WTC11 (cell line): ENCODE measurements around the gene GABRG3. TPM values are rescaled to one million over a fixed set of nuclear protein-coding genes. Genes with fewer than 3 reads are reported as not detected.

Experiments
- ATAC-seq: fragments of 200-7000 bp; cut with Tn5 transposase; 2 replicates; pipeline ENCODE4 v1.10.0; 2021; ENCODE audit warnings: mild to moderate bottlenecking, moderate library complexity
- CTCF ChIA-PET: fragments of 300-600 bp; sonication (Branson Sonifier 250); formaldehyde crosslinking; loops from one replicate; lab custom pipeline; 2021; ENCODE audit warnings: antibody characterized with exemption; lab: Charles Lee
- POLR2A ChIA-PET: fragments of 350-600 bp; sonication (Branson Sonifier 250); formaldehyde crosslinking; loops from one replicate; lab custom pipeline; 2021; ENCODE audit warnings: antibody characterized with exemption; lab: Charles Lee
- DNase-seq: peaks from one replicate; pipeline ENCODE4 v3.0.0; 2021; ENCODE audit warnings: low spot score
- H3K27ac Mint-ChIP-seq: 2 replicates; pipeline ENCODE4 v1.8.0; 2021; ENCODE audit warnings: mixed read lengths
- H3K27me3 Mint-ChIP-seq: 2 replicates; pipeline ENCODE4 v1.8.0; 2021; ENCODE audit warnings: low read depth, mild to moderate bottlenecking, moderate library complexity, mixed read lengths
- H3K36me3 Mint-ChIP-seq: 2 replicates; pipeline ENCODE4 v1.8.0; 2021; ENCODE audit warnings: mixed read lengths
- H3K4me1 Mint-ChIP-seq: 2 replicates; pipeline ENCODE4 v1.8.0; 2022; ENCODE audit warnings: mixed read lengths
- H3K4me3 Mint-ChIP-seq: 2 replicates; pipeline ENCODE4 v1.8.0; 2021; ENCODE audit warnings: mild to moderate bottlenecking, moderate library complexity, mixed read lengths
- H3K9me3 Mint-ChIP-seq: 2 replicates; pipeline ENCODE4 v1.8.0; 2021; ENCODE audit warnings: mixed read lengths
- ETV6 ChIP-seq: sonication (generic); formaldehyde crosslinking; IDR thresholded peaks from 2 replicates; pipeline ENCODE4 v1.8.1; 2022; ENCODE audit warnings: mild to moderate bottlenecking, missing genetic modification reagents
- FOXJ3 ChIP-seq: sonication (generic); formaldehyde crosslinking; IDR thresholded peaks from 2 replicates; pipeline ENCODE4 v1.9.0; 2021; ENCODE audit warnings: missing genetic modification reagents, mild to moderate bottlenecking, borderline replicate concordance
- FOXK1 ChIP-seq: sonication (generic); formaldehyde crosslinking; IDR thresholded peaks from 2 replicates; pipeline ENCODE4 v1.8.0; 2022; ENCODE audit warnings: mild to moderate bottlenecking, moderate library complexity, missing genetic modification reagents
- GABPB1 ChIP-seq: sonication (generic); formaldehyde crosslinking; IDR thresholded peaks from 2 replicates; pipeline ENCODE4 v1.8.1; 2023; ENCODE audit warnings: mild to moderate bottlenecking, missing genetic modification reagents
- GTF2I ChIP-seq: fragments of 250-450 bp; sonication (Bioruptor Pico); conservative IDR thresholded peaks from 2 replicates; pipeline ENCODE4 v1.4.0; 2021; ENCODE audit warnings: mild to moderate bottlenecking
- JUN ChIP-seq: sonication (generic); formaldehyde crosslinking; IDR thresholded peaks from 2 replicates; pipeline ENCODE4 v1.8.0; 2023; ENCODE audit warnings: mild to moderate bottlenecking, missing genetic modification reagents
- KAT7 ChIP-seq: sonication (generic); formaldehyde crosslinking; IDR thresholded peaks from 2 replicates; pipeline ENCODE4 v1.8.1; 2023; ENCODE audit warnings: missing genetic modification reagents, mild to moderate bottlenecking, borderline replicate concordance
- NR3C1 ChIP-seq: sonication (generic); formaldehyde crosslinking; conservative IDR thresholded peaks from 2 replicates; pipeline ENCODE4 v1.8.1; 2023; ENCODE audit warnings: low read depth, mild to moderate bottlenecking, missing genetic modification reagents
- OVOL2 ChIP-seq: fragments of 250-450 bp; sonication (Bioruptor Pico); IDR thresholded peaks from 2 replicates; pipeline ENCODE4 v1.9.0; 2021; ENCODE audit warnings: mild to moderate bottlenecking, borderline replicate concordance
- SMAD4 ChIP-seq: sonication (generic); formaldehyde crosslinking; IDR thresholded peaks from 2 replicates; pipeline ENCODE4 v1.8.0; 2022; ENCODE audit warnings: mild to moderate bottlenecking, missing genetic modification reagents
- SOX15 ChIP-seq: fragments of 250-450 bp; sonication (Bioruptor Pico); IDR thresholded peaks from 2 replicates; pipeline ENCODE4 v1.9.0; 2021; ENCODE audit warnings: mild to moderate bottlenecking
- TEAD1 ChIP-seq: sonication (generic); formaldehyde crosslinking; IDR thresholded peaks from 2 replicates; pipeline ENCODE4 v1.8.0; 2022; ENCODE audit warnings: mild to moderate bottlenecking, missing genetic modification reagents
- ZNF232 ChIP-seq: sonication (generic); formaldehyde crosslinking; IDR thresholded peaks from 2 replicates; pipeline ENCODE4 v1.8.0; 2022; ENCODE audit warnings: mild to moderate bottlenecking, missing genetic modification reagents
- ZNF423 ChIP-seq: fragments of 250-450 bp; sonication (Bioruptor Pico); IDR thresholded peaks from 2 replicates; pipeline ENCODE4 v2.1.2; 2022; ENCODE audit warnings: mild to moderate bottlenecking, moderate library complexity
- ZNF671 ChIP-seq: fragments of 250-450 bp; sonication (Bioruptor Pico); IDR thresholded peaks from 2 replicates; pipeline ENCODE4 v1.8.0; 2021; ENCODE audit warnings: mild to moderate bottlenecking
- total RNA-seq: library from RNA; stranded (reverse); gene quantifications from 3 replicates; pipeline ENCODE4 v1.2.3, GENCODE V29; 2021
- TF ChIP-seq, protein P1 (sequence below): fragments of 250-450 bp; sonication (Bioruptor Pico); IDR thresholded peaks from 2 replicates; pipeline ENCODE4 v1.9.0; 2021; ENCODE audit warnings: mild to moderate bottlenecking
- TF ChIP-seq, protein P2 (sequence below): sonication (generic); formaldehyde crosslinking; conservative IDR thresholded peaks from 2 replicates; pipeline ENCODE4 v1.8.1; 2023; ENCODE audit warnings: mild to moderate bottlenecking, low read depth, missing genetic modification reagents, moderate library complexity
- TF ChIP-seq, protein P3 (sequence below): fragments of 250-450 bp; sonication (Bioruptor Pico); IDR thresholded peaks from 2 replicates; pipeline ENCODE4 v1.9.0; 2021; ENCODE audit warnings: moderate library complexity, mild to moderate bottlenecking, inconsistent platforms, borderline replicate concordance
- TF ChIP-seq, protein P4 (sequence below): sonication (generic); formaldehyde crosslinking; IDR thresholded peaks from 2 replicates; pipeline ENCODE4 v1.8.1; 2023; ENCODE audit warnings: mild to moderate bottlenecking, missing genetic modification reagents, borderline replicate concordance

The GABRG3 gene
- total RNA-seq, 1 experiment from 2014 or later = 0.72 TPM

DNA sequence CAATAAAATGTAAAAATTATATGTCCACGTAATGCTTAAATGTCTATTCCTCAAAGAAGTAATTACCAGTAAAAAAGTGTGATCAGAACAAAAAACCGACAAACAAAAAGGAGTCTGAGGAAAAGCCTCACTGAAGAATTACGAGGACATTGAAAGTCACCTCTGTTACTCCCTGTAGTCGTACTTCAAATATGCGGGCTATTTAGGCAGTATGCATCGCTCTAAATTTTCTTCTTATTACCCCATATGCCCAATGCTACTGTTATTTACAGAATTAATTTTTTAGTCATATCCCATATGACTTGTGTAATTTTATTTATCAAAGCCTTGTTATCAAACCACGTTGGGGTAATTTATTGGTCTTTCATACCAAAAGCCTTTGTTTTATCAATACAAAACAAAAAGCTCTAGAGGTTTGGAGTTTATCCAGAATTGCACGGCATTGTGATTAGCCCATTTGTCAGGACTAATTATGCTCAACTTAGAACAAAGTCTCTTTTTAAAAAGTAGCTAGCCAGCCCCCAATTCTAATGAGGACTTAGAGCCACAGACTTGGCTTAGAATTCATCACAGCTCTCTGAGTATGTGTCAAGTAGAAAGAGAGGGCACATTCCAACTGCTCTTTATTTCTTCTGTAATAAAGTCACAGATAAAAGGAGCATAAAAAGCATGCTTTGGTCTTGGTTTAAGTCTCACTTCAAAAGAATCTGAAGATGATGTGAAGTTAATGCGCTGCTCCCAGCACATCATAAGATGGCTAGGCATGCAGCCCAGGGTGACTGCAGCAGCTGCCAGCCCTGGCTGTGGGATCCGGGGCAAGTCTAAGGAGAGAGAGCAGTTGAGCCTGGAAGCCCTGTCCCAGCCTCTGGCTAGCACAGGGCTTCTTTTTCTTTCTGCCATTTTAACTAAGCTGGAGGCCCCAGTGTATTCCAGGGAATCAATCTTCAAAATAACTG lies 521.0 kb downstream of the GABRG3 start:
- no peak for DNase-seq
- Mint-ChIP-seq H3K36me3 (no peaks in the 10 kb centered on the region; the same call in 1 of the 2 replicates), H3K4me3 (no peak overlapping the region), H3K27ac (peak overlapping the region; percentile 84; the same call in 1 of the 2 replicates), H3K4me1 (peaks cover 31% of the 10 kb centered on the region), H3K9me3 (peaks cover 17% of the 10 kb centered on the region), H3K27me3 (no peaks in the 10 kb centered on the region; the same call in 1 of the 2 replicates)
- ChIA-PET POLR2A (no interaction called here), CTCF (interaction anchor here (0.7 to 1.5 kb wide), 2 partner anchors 189 kb away, joined by 3 to 6 read pairs; no protein-coding TSS in a partner anchor)
- TF ChIP-seq, protein P1, sequence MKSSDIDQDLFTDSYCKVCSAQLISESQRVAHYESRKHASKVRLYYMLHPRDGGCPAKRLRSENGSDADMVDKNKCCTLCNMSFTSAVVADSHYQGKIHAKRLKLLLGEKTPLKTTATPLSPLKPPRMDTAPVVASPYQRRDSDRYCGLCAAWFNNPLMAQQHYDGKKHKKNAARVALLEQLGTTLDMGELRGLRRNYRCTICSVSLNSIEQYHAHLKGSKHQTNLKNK (CRISPR knock-in tag) = no peak
- TF ChIP-seq SOX15 (CRISPR knock-in tag) (no peak), OVOL2 (CRISPR knock-in tag) (no peak), KAT7 (CRISPR knock-in tag) (no peak), ZNF671 (no peak), TEAD1 (CRISPR knock-in tag) (no peak), SMAD4 (CRISPR knock-in tag) (no peak), GABPB1 (no peak), FOXJ3 (CRISPR knock-in tag) (no peak), FOXK1 (no peak), GTF2I (CRISPR knock-in tag) (no peak), JUN (no peak), ZNF232 (no peak), ZNF423 (CRISPR knock-in tag) (no peak), NR3C1 (CRISPR knock-in tag) (no peak), ETV6 (CRISPR knock-in tag) (no peak)
- TF ChIP-seq, protein P2, sequence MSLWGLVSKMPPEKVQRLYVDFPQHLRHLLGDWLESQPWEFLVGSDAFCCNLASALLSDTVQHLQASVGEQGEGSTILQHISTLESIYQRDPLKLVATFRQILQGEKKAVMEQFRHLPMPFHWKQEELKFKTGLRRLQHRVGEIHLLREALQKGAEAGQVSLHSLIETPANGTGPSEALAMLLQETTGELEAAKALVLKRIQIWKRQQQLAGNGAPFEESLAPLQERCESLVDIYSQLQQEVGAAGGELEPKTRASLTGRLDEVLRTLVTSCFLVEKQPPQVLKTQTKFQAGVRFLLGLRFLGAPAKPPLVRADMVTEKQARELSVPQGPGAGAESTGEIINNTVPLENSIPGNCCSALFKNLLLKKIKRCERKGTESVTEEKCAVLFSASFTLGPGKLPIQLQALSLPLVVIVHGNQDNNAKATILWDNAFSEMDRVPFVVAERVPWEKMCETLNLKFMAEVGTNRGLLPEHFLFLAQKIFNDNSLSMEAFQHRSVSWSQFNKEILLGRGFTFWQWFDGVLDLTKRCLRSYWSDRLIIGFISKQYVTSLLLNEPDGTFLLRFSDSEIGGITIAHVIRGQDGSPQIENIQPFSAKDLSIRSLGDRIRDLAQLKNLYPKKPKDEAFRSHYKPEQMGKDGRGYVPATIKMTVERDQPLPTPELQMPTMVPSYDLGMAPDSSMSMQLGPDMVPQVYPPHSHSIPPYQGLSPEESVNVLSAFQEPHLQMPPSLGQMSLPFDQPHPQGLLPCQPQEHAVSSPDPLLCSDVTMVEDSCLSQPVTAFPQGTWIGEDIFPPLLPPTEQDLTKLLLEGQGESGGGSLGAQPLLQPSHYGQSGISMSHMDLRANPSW (CRISPR knock-in tag) = no peak
- TF ChIP-seq, protein P3, sequence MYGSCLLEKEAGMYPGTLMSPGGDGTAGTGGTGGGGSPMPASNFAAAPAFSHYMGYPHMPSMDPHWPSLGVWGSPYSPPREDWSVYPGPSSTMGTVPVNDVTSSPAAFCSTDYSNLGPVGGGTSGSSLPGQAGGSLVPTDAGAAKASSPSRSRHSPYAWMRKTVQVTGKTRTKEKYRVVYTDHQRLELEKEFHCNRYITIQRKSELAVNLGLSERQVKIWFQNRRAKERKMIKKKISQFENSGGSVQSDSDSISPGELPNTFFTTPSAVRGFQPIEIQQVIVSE (CRISPR knock-in tag) = no peak
- peak; percentile 45 for ATAC-seq

DNA sequence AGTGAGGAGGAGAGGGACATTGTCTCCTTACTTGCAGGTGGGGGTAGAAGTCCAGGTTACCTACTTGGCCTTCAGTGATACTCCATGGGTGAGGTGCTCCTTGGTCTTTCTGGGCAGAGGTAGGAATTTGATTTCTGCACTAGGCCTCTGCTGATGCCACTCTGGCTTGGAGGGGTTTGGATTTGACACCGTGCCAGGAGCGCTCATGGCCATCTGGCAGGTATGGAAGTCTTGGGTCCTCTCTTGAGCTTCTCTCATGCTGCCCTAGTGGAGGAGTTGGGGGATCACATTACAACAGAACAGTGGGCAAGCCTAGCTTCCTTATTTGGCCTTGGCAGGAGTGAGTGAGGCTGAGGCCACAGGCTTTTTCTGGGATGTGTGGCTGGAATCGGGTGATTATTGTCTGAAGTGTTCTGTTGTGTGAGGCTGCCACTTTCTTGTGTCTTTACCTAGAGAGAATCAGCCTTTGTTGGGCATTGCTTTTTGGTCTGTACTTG lies 525.0 kb downstream of the GABRG3 start:
- POLR2A ChIA-PET = no interaction called here
- no peak overlapping the region for H3K4me3 Mint-ChIP-seq

More for the DNA sequence above, 525.0 kb downstream of the GABRG3 start:
- CTCF ChIA-PET = interaction anchor here (0.9 to 1.0 kb wide), 2 partner anchors 31 to 137 kb away, joined by 3 read pairs; no protein-coding TSS in a partner anchor
- no peak for DNase-seq
- peaks cover 42% of the 10 kb centered on the region for H3K4me1 Mint-ChIP-seq
- H3K27ac Mint-ChIP-seq = no peak overlapping the region
- H3K36me3 Mint-ChIP-seq = no peaks in the 10 kb centered on the region; the same call in 1 of the 2 replicates
- ATAC-seq = peak; percentile 74
- H3K27me3 Mint-ChIP-seq = no peaks in the 10 kb centered on the region
- TF ChIP-seq, protein P4, sequence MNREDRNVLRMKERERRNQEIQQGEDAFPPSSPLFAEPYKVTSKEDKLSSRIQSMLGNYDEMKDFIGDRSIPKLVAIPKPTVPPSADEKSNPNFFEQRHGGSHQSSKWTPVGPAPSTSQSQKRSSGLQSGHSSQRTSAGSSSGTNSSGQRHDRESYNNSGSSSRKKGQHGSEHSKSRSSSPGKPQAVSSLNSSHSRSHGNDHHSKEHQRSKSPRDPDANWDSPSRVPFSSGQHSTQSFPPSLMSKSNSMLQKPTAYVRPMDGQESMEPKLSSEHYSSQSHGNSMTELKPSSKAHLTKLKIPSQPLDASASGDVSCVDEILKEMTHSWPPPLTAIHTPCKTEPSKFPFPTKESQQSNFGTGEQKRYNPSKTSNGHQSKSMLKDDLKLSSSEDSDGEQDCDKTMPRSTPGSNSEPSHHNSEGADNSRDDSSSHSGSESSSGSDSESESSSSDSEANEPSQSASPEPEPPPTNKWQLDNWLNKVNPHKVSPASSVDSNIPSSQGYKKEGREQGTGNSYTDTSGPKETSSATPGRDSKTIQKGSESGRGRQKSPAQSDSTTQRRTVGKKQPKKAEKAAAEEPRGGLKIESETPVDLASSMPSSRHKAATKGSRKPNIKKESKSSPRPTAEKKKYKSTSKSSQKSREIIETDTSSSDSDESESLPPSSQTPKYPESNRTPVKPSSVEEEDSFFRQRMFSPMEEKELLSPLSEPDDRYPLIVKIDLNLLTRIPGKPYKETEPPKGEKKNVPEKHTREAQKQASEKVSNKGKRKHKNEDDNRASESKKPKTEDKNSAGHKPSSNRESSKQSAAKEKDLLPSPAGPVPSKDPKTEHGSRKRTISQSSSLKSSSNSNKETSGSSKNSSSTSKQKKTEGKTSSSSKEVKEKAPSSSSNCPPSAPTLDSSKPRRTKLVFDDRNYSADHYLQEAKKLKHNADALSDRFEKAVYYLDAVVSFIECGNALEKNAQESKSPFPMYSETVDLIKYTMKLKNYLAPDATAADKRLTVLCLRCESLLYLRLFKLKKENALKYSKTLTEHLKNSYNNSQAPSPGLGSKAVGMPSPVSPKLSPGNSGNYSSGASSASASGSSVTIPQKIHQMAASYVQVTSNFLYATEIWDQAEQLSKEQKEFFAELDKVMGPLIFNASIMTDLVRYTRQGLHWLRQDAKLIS (CRISPR knock-in tag) = no peak
- H3K9me3 Mint-ChIP-seq = peaks cover 9% of the 10 kb centered on the region
